Mammary epithelial cell (primary cell): ENCODE data around the gene EIF4G1.

ENCODE experiments used
- EZH2 ChIP-seq: IDR thresholded peaks from 2 replicates; pipeline ENCODE4 v1.6.1; 2012; ENCODE audit warnings: low read length, inconsistent platforms, borderline replicate concordance
- TF ChIP-seq, protein P1 (sequence below), 2 donors: IDR thresholded peaks in 1 of 2; conservative IDR thresholded peaks in 1 of 2; 2 replicates each; pipeline ENCODE4 v1.5.1; 2011 to 2012; ENCODE audit warnings: inconsistent platforms in 2 of 2, low read length in 2 of 2, mild to moderate bottlenecking in 2 of 2, control low read depth in 1 of 2, low read depth in 1 of 2; ENCODE audit not compliant: insufficient read depth in 1 of 2; ENCODE audit errors: extremely low read depth in 1 of 2

DNA sequence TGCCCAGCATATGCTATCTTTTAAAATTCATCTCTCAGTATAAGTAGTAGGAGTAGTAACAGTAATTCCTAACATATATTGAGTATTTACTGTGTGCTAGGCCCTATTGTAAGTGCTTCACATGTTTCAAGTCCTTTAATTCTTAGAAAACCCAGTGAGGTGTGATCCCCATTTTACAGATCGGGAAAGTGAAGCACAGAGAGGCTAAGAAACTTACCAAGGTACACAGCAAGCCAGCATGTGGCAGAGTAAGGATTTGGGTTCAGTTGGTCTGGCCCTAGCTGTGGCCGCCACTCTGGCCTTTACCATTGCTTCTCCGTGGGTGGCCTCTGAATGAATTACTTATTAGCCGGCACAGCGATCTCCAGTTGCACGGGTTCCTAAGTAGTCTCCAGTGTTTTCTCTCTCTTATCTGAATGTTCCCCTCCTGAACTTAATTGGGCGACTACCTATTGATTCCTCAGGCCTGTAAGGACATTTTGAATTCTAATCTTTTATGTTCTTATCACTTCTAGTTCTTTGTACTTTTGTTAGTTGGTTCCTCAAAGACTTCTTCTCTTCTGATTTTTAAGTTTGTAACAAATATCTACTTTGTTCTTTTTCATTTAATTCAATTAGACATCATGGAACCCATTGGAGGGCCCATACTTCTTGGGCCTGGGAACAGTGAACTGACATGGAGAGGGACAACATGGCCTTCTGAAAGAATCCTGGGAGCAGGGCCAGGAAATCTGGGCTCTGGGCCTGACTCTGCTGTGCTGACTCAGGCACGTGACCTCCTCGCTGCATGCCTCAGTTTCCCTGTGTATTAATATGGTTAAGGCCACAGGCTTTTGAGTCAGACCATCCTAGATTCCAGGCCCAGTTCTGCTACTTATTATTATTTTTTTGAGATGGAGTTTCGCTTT, 35.4 kb downstream of the EIF4G1 start:
- TF ChIP-seq, protein P1, sequence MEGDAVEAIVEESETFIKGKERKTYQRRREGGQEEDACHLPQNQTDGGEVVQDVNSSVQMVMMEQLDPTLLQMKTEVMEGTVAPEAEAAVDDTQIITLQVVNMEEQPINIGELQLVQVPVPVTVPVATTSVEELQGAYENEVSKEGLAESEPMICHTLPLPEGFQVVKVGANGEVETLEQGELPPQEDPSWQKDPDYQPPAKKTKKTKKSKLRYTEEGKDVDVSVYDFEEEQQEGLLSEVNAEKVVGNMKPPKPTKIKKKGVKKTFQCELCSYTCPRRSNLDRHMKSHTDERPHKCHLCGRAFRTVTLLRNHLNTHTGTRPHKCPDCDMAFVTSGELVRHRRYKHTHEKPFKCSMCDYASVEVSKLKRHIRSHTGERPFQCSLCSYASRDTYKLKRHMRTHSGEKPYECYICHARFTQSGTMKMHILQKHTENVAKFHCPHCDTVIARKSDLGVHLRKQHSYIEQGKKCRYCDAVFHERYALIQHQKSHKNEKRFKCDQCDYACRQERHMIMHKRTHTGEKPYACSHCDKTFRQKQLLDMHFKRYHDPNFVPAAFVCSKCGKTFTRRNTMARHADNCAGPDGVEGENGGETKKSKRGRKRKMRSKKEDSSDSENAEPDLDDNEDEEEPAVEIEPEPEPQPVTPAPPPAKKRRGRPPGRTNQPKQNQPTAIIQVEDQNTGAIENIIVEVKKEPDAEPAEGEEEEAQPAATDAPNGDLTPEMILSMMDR (conservative IDR thresholded peaks at IDR 0.05 in 1 of 2, IDR thresholded peaks at IDR 0.05 in 1 of 2; ENCODE audit: extremely low read depth in 1 of 2, insufficient read depth in 1 of 2, low read depth in 1 of 2, low read length in 2 of 2) = no peak
- no peak for TF ChIP-seq EZH2
